Vagina (tissue), 2 donors: ENCODE data around the gene IFNE. TPM values are rescaled to one million over a fixed set of nuclear protein-coding genes. Genes with fewer than 3 reads are reported as not detected.

Experiments used
- DNase-seq, 2 donors: peaks; one replicate each; pipeline ENCODE4 v3.0.0-alpha.2; 2017; ENCODE audit errors: extremely low spot score in 2 of 2
- H3K27ac ChIP-seq: fragments of 200-600 bp; sonication (generic); one replicate; pipeline ENCODE4 v1.5.1; 2019
- H3K27me3 ChIP-seq: fragments of 200-600 bp; sonication (generic); one replicate; pipeline ENCODE4 v1.5.1; 2019
- H3K36me3 ChIP-seq, 2 donors: fragments of 200-600 bp; sonication (generic); one replicate each; pipeline ENCODE4 v1.5.1; 2017 to 2019
- H3K4me1 ChIP-seq: fragments of 200-600 bp; sonication (generic); one replicate; pipeline ENCODE4 v1.5.1; 2019
- H3K4me3 ChIP-seq, 2 donors: fragments of 200-600 bp; sonication (generic); 1 replicate in 1 of 2; 2 replicates in 1 of 2; pipeline ENCODE4 v1.5.1; 2016 to 2019
- H3K9me3 ChIP-seq: fragments of 200-600 bp; sonication (generic); one replicate; pipeline ENCODE4 v1.5.1; 2019
- POLR2A ChIP-seq, 2 donors: fragments of 450-650 bp; IDR thresholded peaks; one replicate each; pipeline ENCODE4 v1.6.1; 2017; ENCODE audit warnings: antibody characterized with exemption in 2 of 2, mild to moderate bottlenecking in 2 of 2, moderate library complexity in 2 of 2
- POLR2AphosphoS5 ChIP-seq, 2 donors: sonication (generic); formaldehyde crosslinking; IDR thresholded peaks; one replicate each; pipeline ENCODE4 v1.9.0; 2017; ENCODE audit warnings: antibody characterized with exemption in 2 of 2, mild to moderate bottlenecking in 2 of 2, low read depth in 1 of 2; ENCODE audit not compliant: insufficient read depth in 1 of 2
- intact Hi-C: fragments of 100-400 bp; cut with DNase I; formaldehyde crosslinking; loops from one replicate; pipeline ENCODE4 v1.15.1; 2023
- total RNA-seq: library from RNA; depleted of rRNA; stranded (reverse); fragments of >200 nt; gene quantifications from one replicate; pipeline ENCODE4 v1.2.3, GENCODE V29; 2016
- TF ChIP-seq, protein P1 (sequence below), 3 experiments: fragments of 450-650 bp in 2 of 3; fragments of 200-600 bp in 1 of 3; sonication (generic) in 1 of 3; IDR thresholded peaks; one replicate each; pipeline ENCODE4 v1.5.1; 2017 to 2019; ENCODE audit warnings: antibody characterized with exemption in 3 of 3, mild to moderate bottlenecking in 2 of 3, moderate library complexity in 2 of 3

Gene IFNE, protein sequence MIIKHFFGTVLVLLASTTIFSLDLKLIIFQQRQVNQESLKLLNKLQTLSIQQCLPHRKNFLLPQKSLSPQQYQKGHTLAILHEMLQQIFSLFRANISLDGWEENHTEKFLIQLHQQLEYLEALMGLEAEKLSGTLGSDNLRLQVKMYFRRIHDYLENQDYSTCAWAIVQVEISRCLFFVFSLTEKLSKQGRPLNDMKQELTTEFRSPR
- total RNA-seq: 3.2 TPM

DNA sequence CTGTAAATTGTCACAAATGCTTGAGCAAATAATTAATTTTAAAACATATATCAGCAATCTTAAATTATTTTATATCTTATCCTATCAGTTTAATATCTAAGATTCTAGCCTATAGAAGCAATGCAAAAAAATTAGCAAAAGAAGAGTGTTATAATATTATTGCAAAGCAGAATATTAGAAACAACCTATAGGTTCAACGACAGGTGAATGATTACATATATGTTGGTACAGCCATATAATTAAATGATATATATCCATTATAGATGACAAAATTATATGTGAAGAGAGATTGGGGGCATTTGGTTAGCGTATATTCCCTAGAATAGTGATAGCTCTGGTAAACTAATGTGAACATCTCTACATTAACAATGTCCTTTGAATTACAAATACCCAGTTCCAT, at the start of gene IFNE:
TSS of gene IFNE (minus strand) at position 101 of the 400 bp plus-strand sequence. CDS start 619 bp downstream, outside the sequence.
- intact Hi-C loops: no loop called here
- no peak within 1 kb of the TSS for H3K4me3 ChIP-seq
- H3K4me1 ChIP-seq: no peaks in the 10 kb centered on the region
- H3K27ac ChIP-seq: no peak within 1 kb of the TSS
- no peaks in the 10 kb centered on the region for H3K27me3 ChIP-seq
- no peaks in the 10 kb centered on the region for H3K36me3 ChIP-seq
- no peaks in the 10 kb centered on the region for H3K9me3 ChIP-seq
- DNase-seq: no peak
- TF ChIP-seq POLR2A (IDR thresholded peaks at IDR 0.05): no peak
- TF ChIP-seq, protein P1, sequence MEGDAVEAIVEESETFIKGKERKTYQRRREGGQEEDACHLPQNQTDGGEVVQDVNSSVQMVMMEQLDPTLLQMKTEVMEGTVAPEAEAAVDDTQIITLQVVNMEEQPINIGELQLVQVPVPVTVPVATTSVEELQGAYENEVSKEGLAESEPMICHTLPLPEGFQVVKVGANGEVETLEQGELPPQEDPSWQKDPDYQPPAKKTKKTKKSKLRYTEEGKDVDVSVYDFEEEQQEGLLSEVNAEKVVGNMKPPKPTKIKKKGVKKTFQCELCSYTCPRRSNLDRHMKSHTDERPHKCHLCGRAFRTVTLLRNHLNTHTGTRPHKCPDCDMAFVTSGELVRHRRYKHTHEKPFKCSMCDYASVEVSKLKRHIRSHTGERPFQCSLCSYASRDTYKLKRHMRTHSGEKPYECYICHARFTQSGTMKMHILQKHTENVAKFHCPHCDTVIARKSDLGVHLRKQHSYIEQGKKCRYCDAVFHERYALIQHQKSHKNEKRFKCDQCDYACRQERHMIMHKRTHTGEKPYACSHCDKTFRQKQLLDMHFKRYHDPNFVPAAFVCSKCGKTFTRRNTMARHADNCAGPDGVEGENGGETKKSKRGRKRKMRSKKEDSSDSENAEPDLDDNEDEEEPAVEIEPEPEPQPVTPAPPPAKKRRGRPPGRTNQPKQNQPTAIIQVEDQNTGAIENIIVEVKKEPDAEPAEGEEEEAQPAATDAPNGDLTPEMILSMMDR (IDR thresholded peaks at IDR 0.05): no peak
- TF ChIP-seq POLR2AphosphoS5 (IDR thresholded peaks at IDR 0.05; ENCODE audit: insufficient read depth in 1 of 2, low read depth in 1 of 2): no peak

DNA sequence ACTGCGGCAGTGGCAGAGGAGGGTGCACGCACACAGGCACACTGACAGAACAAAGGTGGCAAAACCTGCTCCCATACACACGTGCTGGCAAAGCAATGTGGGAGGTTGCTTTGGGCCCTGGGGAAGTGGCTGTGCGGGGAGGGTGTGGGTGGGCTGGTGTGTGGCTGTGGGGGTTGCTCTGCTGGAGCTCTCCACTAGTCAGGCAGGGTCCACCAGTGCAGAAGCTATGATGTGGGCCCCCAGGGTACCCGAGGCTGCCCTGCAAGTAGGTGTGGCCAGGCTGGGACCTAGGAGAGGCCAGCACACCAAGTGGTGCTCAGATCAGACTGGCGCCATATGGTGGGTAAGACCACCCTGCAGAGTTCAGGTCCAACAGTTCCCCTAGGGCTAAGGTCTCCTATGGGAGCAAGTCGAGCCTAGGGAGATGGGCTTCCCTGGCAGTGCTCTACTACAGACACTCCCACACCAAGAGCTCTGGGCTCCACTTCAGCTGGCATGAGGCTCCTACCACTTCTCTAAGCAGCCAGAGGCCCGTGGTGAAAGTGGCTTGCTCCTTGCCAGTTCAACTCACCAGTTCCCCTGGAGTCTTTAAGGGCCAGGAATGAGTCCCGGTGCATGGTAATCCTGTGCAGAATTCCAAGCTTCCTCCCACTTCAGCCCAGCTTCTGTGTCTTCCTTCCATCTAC, 46.2 kb upstream of the IFNE start:
- no peak overlapping the region for H3K4me3 ChIP-seq
- no peaks in the 10 kb centered on the region for H3K9me3 ChIP-seq
- no peaks in the 10 kb centered on the region for H3K27me3 ChIP-seq
- no peak for TF ChIP-seq POLR2A (IDR thresholded peaks at IDR 0.05)
- TF ChIP-seq, protein P1 (IDR thresholded peaks at IDR 0.05): no peak
- no peak for TF ChIP-seq POLR2AphosphoS5 (IDR thresholded peaks at IDR 0.05; ENCODE audit: insufficient read depth in 1 of 2, low read depth in 1 of 2)
- H3K27ac ChIP-seq: no peak overlapping the region
- intact Hi-C loops: no loop called here
- DNase-seq: no peak
- H3K4me1 ChIP-seq: no peaks in the 10 kb centered on the region
- H3K36me3 ChIP-seq: no peaks in the 10 kb centered on the region

DNA sequence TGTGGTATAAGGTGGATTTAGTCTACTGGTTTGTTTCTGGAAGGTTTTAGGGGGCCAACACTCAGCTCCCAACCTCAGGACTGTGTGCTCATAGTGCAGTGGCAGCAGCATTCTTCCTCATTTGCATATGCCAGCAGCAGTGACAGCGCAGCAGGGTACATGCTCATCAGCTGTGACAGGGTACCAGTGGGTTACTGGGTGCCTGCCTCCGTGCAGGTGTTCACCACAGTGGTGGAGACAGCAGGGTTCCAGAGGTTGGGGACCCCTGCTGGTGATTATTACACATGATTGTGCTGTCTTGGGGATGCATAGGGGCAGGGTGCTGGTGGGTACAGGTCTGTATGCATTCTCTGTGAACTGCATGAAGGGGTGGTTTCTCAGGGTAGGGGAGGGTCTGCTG, 45.5 kb upstream of the IFNE start:
- Histone ChIP-seq H3K27ac (no peak overlapping the region), H3K4me1 (no peaks in the 10 kb centered on the region), H3K27me3 (no peaks in the 10 kb centered on the region), H3K4me3 (no peak overlapping the region), H3K36me3 (no peaks in the 10 kb centered on the region), H3K9me3 (no peaks in the 10 kb centered on the region)
- no peak for TF ChIP-seq POLR2AphosphoS5 (IDR thresholded peaks at IDR 0.05; ENCODE audit: insufficient read depth in 1 of 2, low read depth in 1 of 2)
- TF ChIP-seq POLR2A (IDR thresholded peaks at IDR 0.05): no peak
- intact Hi-C loops: no loop called here
- DNase-seq: no peak

DNA sequence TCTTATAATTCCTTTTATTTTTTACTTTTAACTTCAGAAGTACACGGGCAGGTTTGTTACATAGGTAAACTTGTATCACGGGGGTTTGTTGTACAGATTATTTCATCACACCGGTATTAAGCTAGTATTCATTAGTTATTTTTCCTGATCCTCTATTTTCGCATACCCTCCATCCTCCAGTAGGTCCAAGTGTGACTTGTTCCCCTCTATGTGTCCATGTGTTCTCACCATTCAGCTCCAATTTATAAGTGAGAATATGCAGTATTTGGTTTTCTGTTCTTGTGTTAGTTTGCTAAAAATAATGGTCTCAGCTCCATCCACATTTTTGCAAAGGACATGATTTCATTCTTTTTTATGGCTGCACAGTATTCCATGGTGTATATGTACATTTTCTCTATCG, 43.1 kb upstream of the IFNE start:
- Histone ChIP-seq H3K9me3 (no peaks in the 10 kb centered on the region), H3K4me3 (no peak overlapping the region), H3K27ac (no peak overlapping the region), H3K36me3 (no peaks in the 10 kb centered on the region), H3K4me1 (no peaks in the 10 kb centered on the region), H3K27me3 (no peaks in the 10 kb centered on the region)
- TF ChIP-seq POLR2A (IDR thresholded peaks at IDR 0.05): no peak
- TF ChIP-seq, protein P1 (IDR thresholded peaks at IDR 0.05): no peak
- no peak for TF ChIP-seq POLR2AphosphoS5 (IDR thresholded peaks at IDR 0.05; ENCODE audit: insufficient read depth in 1 of 2, low read depth in 1 of 2)
- intact Hi-C loops: no loop called here
- DNase-seq: no peak

DNA sequence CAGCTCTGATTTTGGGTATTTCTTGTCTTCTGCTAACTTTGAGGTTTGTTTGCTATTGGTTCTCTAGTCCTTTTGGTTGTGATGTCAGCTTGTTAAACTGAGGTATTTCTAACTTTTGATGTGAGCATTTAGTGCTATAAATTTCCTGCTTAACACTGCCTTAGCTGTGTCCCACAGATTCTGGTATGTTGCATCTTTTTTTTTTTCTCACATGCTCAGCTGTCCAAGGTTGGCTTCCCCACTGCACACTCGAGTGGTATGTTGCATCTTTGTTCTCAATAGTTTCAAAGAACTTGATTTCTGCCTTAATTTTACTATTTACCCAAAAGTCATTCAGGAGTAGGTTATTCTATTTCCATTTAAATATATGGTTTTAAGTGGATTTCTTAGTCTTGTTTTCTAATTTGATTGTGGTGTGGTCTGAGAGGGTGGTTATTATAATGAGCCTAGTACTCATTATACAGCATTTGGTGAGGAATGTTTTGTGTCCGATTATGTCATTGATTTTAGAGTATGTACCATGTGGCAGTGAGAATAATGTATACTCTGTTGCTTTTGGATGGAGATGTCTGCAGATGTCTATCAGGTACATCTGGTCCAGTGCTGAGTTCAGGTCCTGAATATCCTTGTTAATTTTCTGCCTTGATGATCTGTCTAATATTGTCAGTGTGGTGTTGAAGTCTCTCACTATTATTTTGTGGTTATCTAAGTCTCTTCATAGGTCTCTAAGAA, 42.2 kb upstream of the IFNE start:
- no peak for DNase-seq

More for the DNA sequence above, 42.2 kb upstream of the IFNE start:
- no peak overlapping the region for H3K27ac ChIP-seq
- no peaks in the 10 kb centered on the region for H3K27me3 ChIP-seq
- TF ChIP-seq POLR2A (IDR thresholded peaks at IDR 0.05) (no peak), POLR2AphosphoS5 (IDR thresholded peaks at IDR 0.05; ENCODE audit: insufficient read depth in 1 of 2, low read depth in 1 of 2) (no peak)
- TF ChIP-seq, protein P1 (IDR thresholded peaks at IDR 0.05): no peak
- no peaks in the 10 kb centered on the region for H3K36me3 ChIP-seq
- intact Hi-C loops: no loop called here
- H3K4me3 ChIP-seq: no peak overlapping the region
- H3K9me3 ChIP-seq: no peaks in the 10 kb centered on the region
- no peaks in the 10 kb centered on the region for H3K4me1 ChIP-seq
